GM20000 (cell line): Measurements from ENCODE around the gene DCP1A.

Source experiments
- DNase-seq: peaks from one replicate; pipeline ENCODE4 v3.0.0; 2012; ENCODE audit warnings: low spot score
- CTCF ChIP-seq: IDR thresholded peaks from 2 replicates; pipeline ENCODE4 v1.5.1; 2012; ENCODE audit warnings: mild to moderate bottlenecking, control low read depth; ENCODE audit errors: extremely low read depth, missing control alignments

DCP1A gene

DNA sequence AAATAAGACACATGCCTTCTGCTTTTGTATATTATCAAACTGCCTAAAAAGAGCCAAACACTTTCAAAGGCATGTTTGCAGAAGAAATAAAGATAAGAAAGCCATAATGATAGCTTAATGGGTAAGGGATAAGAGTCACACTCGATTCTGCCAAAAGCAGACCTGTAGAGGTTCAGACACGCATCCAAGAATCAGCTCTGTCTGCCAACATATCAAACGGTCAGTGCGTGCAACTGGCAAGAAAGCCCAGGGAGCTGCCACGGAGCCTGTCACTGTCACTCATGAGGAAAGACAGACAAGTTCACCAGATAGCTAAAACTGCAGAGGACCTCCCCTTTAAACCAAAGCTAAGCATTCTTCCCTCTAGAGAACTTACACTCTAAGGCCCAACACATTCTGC lies 23.2 kb downstream of the DCP1A start:
- no peak for TF ChIP-seq CTCF
- DNase-seq: no peak

- DNase-seq: no peak
- no peak for TF ChIP-seq CTCF
These were observed 26.6 kb downstream of the DCP1A start for GRCh38 chr3:53320697-53321096.

DNA sequence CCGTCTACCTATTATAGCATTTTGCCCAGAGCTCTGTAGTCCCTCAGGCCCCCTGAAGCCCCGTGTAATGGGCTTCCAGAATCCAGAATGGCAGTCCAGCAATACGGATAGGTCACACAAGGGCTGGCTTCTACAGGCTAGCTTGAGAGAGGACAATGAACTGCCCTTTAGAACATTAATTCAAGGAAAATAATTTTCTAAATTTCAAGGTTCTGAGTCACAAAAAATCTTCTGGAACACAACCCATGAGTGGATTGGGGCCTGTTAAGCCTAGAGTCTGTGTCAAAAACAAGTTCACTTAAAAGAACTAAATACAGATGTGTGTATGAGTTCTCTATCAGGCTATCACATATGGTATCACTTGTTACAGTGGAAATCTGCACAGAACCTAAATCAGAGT lies 28.8 kb downstream of the DCP1A start:
- TF ChIP-seq CTCF: no peak
- no peak for DNase-seq

- no peak for DNase-seq
- TF ChIP-seq CTCF: no peak
These were observed 34.5 kb downstream of the DCP1A start for GRCh38 chr3:53312832-53313231.

DNA sequence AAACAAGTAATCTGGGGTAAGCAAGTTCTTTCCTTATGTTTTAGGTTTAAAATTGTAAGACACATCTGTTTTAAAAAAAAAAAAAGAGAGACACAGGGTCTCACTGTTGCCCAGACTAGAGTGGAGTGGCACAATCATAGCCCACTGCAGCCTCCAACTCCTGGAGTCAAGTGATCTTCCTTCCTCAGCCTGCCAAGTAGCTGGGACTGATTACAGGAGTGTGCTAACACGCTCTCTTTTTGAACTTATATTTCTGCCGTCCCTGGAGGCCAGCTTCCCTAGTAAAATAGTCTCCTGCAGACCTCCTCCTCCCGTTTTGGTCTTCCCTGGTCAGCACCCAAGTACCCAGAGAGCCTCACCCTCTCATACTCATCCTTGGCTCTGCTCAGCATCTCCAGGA lies 35.5 kb downstream of the DCP1A start:
- TF ChIP-seq CTCF: no peak
- no peak for DNase-seq

GRCh38 chr3:53303957-53304356 lies 43.4 kb downstream of the DCP1A start:
- TF ChIP-seq CTCF: no peak
- no peak for DNase-seq

DNA sequence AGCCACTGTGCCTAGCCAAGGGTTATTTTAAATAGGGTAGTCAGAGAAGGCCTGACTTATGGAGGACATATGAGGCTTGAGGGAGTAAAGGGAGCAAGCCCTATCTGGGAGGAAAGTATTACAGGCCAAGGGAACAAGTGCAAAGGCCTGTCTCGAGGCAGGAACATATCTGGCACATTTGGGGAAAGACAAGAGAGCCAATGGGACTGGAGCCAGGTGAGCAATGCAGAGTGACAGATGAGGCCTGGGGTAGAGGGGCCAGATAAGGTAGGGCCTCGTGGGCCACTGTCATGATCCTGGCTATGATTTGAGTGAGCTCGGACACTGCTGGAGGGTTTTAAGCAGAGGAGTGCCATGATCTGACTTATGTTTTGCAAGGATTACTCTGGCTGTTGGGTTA lies 43.8 kb downstream of the DCP1A start:
- TF ChIP-seq CTCF: no peak
- DNase-seq: no peak
